Ishikawa (cell line): Measurements from ENCODE around the gene STX18.

Experiments
- CEBPB ChIP-seq: IDR thresholded peaks from 2 replicates; pipeline ENCODE4 v1.6.1; 2012
- EGR1 ChIP-seq: IDR thresholded peaks from 2 replicates; pipeline ENCODE4 v1.6.1; 2012
- EP300 ChIP-seq: IDR thresholded peaks from 2 replicates; pipeline ENCODE4 v1.6.1; 2012; ENCODE audit warnings: borderline replicate concordance
- REST ChIP-seq: IDR thresholded peaks from 2 replicates; pipeline ENCODE4 v1.6.1; 2012; ENCODE audit warnings: low read depth, mild to moderate bottlenecking

- TF ChIP-seq EP300 (no peak), REST (no peak), EGR1 (no peak), CEBPB (no peak)
Observed at GRCh38 chr4:4514786-4515185, 27.1 kb downstream of the STX18 start.
